Keratinocyte (primary cell): ENCODE data around the gene CDH15.
"Not testable (repeated sequence)": the region's sequence is repeated elsewhere in the genome, so short reads cannot be mapped to it uniquely, and the experiment has no call there.

ENCODE experiments used
- CTCF ChIP-seq, 3 experiments: IDR thresholded peaks in 1 of 3; conservative IDR thresholded peaks in 1 of 3; optimal IDR thresholded peaks in 1 of 3; 2 replicates in 2 of 3; 3 replicates in 1 of 3; pipeline versions ENCODE3 to v1.5.1; 2011; ENCODE audit warnings: low read length in 3 of 3, mild to moderate bottlenecking in 3 of 3, moderate library complexity in 2 of 3, control low read depth in 1 of 3, inconsistent platforms in 1 of 3; ENCODE audit not compliant: insufficient read depth in 2 of 3; ENCODE audit errors: extremely low read depth in 1 of 3
- EZH2 ChIP-seq: IDR thresholded peaks from one replicate; pipeline ENCODE4 v1.6.1; 2012; ENCODE audit warnings: inconsistent platforms, mild to moderate bottlenecking, low read length, moderate library complexity

DNA sequence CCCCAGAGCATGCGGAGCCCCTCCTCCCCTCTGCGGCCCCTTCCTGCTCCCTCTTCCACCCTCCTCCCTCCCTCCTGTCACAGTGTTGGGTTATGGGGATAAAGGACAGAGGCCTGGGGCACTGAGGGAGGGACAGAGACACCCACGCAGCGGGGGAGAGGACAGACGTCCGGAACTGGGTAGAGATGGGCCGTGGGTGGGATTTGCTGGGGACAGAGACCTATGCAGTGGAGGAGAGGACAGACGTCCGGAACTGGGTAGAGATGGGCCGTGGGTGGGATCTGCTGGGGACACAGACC is 5.9 kb upstream of the CDH15 start:
- TF ChIP-seq CTCF (optimal IDR thresholded peaks at IDR 0.05 in 1 of 3, IDR thresholded peaks at IDR 0.05 in 1 of 3, conservative IDR thresholded peaks at IDR 0.05 in 1 of 3; ENCODE audit: extremely low read depth in 1 of 3, insufficient read depth in 2 of 3, low read length in 3 of 3); EZH2: not testable (repeated sequence)
